Measurements from ENCODE around the gene GPR78.
"Not testable (repeated sequence)": the region's sequence is repeated elsewhere in the genome, so short reads cannot be mapped to it uniquely, and the experiment has no call there.

DNA sequence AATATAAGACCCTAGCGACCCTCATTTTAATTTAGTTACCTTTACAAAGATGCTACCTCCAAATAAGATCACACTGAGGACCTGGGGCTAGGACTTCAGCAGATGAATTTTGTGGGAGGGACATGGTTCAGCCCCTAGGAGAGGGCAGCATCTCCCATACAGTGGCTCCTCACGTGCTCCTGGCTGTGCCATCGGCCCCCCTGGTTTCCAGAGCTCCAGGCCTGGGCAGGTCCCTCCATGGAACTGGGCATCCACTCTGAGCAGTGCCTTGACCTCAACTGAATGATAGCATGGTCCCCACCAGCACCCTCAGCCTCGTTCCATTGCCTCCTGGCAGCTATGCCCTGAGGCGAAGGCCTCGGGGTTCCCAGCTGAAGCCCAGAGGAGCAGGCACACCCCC lies 51.7 kb downstream of the GPR78 start:
- not testable (repeated sequence) for TF ChIP-seq EZH2phosphoT487 (IDR thresholded peaks at IDR 0.05; ENCODE audit: insufficient read depth, low read depth); EZH2 (IDR thresholded peaks at IDR 0.05; ENCODE audit: insufficient read depth, poor library complexity, severe bottlenecking)
